GF-D8 (cell line): ENCODE data around the gene TUBA4A.
A peak's percentile ranks its signal among the peaks of the same experiment; 100 is the strongest.

Experiments
- DNase-seq: peaks from one replicate; lab custom pipeline; 2025; lab: John Stamatoyannopoulos, UW

The TUBA4A gene

DNA sequence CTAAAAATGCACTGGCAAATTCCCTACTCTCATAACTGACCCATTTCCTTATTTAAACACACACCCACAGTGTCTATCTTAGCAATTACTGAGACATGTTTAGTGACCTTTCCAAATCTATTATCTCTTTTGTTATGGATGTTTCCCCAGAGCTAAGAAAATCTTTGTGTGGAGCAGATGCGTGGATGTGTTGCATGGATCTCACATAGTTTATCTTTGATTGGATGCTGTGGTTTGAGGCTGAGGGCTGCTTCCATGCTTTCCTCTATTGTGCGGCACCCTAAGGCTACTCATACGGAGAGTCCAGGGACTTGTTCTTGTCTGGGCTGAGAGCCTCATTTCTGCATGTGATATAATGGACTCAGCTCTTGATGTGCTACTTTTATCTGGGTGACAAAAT is 19.4 kb downstream of the TUBA4A start:
- no peak for DNase-seq

- DNase-seq, result no peak
Observed at GRCh38 chr2:219230059-219230540, 23.6 kb downstream of the TUBA4A start.

- peak; percentile 98 for DNase-seq
Observed at GRCh38 chr2:219229305-219230058, 24.2 kb downstream of the TUBA4A start, which contains the start of the genes ANKZF1 and ATG9A. Gene ANKZF1 (plus strand): TSS chr2:219229806. CDS start chr2:219230258, 452 bp downstream. Gene ATG9A (minus strand): TSS chr2:219229636. CDS start chr2:219228024, 1,612 bp downstream.

DNA sequence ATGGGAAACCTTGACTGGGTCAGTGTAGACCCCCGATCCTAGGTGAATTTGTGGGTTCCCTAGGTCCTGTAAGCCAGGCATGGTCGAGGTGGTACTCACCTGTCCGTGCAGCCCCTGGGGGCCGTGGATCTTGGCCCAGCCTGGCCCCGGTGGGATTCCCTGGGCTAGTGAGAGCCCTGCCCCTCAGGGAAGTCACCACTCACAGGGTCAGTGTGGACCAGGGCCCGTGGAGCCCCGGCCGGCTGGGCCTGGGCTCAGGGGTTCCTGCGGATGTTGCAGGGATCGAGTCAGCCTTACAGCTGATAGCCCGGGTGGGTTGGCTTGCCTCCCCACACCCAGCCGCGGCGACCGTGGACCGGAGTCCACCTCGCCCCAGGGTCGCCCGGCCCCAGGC is 24.8 kb downstream of the TUBA4A start:
- DNase-seq, result no peak

- no peak for DNase-seq
Observed at GRCh38 chr2:219228041-219228910, 25.4 kb downstream of the TUBA4A start.

DNA sequence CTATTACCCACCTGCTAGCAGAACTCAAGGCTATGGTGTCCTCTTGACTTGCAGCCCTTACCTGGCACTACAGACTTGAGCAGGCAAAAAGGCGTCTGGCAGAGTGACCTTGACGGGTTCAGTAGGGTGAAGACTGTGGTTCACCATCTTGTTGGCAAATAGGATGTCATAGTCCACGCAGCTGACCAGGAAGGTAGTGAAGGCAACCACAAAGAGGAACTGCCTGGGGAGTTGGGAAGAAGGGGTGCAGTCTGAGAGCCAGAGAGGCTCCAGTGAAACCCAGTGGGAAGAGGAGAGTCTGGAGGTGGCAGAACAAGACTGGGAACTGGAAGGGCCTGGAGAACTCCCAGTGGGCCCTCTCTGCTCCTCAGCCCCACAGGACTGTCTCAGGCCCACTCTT is 28.4 kb downstream of the TUBA4A start:
- DNase-seq, result peak; percentile 84

GRCh38 chr2:219223831-219224610 is 29.7 kb downstream of the TUBA4A start:
- no peak for DNase-seq

DNA sequence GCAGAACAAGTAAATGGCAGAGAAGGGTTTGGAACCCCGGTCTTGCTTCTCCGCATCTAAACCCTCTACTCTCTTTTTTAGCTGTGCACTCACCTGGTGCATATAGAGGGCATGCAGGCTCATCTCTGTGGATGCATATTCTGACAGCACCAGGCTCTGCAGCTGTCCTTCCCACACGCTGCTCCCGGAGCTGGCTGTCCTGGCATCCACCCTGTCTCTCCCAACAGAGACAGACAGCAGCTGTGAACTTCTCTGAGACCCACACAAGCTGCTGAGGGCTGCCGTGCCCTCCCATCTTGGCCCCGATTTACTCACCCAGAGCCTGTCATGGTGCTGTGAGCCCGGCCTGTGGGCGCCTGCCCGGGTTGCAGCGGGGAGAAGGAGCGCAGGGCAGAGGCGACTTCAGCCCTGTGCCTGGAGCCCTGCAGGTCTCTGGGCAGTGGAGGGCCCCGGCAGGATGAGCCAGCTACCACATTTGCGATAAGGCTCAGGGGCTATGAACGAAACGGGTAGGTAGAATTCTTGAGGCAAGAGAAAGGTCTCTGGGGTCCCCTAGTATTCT is 31.7 kb downstream of the TUBA4A start:
- DNase-seq, result no peak

DNA sequence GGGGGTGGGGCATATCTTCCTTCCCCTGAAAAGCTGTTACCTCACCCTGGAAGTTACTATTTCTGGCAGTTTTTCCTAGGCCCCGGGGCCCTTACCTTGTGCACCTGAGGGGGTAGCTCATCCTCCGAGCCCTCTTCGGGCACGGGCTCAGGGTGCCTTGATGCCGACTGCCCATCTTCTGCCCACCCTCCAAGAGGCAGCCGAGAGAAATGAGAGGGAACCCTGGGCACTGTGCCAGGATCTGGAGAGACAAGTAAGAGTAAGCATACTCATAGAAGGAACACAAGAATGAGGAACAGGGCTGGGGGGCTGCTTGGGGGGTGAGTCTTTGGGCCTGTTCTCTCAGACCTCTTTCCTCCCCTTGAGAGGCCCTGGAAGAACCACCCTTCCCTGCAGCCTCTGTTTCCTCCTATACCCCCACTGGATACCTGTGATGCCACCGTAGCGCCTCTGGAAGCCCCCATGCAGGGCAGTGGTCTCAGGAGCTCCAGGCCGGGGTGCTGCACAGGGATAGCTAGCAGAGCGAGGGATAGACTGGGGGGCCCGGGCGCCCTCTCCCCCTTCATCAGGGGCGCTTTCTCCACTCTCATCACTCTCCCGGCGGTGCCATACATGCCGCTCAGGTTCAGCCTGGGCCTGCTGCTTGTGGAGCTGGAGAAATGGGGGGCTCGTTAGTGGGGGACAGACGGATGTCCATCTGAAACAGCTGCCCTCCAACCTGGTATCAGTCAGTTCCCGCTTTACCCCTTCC is 32.9 kb downstream of the TUBA4A start:
- DNase-seq, result no peak

- DNase-seq, result no peak
Observed at GRCh38 chr2:219219784-219220532, 33.8 kb downstream of the TUBA4A start.

DNA sequence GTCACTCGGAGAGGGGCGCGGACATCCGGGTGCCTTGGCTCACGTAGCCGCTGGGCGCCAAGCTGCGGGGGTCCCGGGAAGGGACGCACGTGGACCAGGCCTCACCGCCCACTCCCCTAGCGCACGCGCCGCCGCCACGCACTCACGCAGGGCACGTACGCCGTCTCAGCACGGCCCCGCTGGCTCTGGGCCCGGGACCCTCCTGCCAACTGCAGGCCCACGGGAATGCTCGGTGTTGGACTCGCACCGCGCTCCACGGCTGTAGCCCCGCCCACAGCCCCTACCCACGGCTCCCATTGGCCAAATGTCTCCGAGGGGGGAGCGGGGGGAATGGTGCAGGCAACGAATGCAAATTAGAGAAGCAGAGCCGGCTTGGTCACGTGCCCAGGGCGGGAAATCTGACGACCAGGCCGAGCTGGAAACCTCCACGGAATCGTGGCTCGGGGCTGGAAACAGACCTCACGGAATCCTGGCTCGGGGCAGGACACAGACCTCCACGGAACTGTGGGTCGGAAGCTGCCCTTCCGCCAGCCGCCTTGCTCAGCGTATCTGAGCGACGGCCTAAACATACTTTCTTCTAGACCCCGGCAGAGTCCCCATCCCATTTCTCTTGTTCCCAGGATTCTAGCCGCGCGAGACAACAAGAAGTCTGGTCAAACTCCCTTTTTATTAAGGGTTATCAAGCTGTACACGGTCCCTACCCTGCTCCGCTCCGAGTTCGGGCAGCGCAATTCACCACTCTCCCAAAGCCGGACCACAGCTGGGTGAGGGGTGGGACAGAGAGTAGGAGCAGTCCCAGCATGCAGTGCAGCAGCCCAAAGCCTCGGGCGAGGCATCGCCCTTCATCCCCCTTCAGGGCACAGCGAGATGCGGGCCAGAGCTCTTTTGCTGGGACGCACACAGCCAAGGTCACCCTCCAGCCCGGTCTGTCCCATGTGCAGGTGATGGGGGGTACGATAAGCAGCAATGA is 34.7 kb downstream of the TUBA4A start, which contains the start of gene ABCB6:
ABCB6 (minus strand) TSS at position 227 of the 970 bp plus-strand sequence. CDS start 285 bp downstream, outside the sequence.
- DNase-seq, result no peak

DNA sequence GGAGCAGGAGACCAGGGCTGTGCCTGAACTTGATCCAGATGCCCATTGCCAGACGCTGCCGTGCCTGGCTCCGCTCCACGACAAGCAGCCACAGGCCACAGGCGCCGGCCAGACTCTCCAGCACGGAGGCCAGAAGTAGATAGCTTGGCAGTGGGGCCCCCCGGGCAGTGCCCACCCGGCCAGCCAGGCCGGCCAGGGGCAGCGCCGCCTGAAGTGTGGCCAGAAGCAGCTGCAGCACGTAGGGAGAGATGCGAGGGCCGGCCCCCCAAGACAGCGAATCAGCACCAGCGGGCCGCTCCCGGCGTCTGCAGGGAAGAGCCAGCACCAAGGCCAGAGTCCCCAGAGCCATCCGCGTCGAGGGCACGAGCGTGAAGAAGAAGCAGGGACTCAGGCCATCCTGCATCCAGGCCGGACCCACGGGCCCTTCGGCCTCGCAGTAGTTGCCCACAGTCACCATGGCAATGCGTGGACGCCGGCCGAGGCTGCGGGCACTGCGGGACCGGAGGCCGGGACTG is 35.4 kb downstream of the TUBA4A start:
- no peak for DNase-seq

- DNase-seq, result no peak
Observed at GRCh38 chr2:219216535-219216915, 37.2 kb downstream of the TUBA4A start.

DNA sequence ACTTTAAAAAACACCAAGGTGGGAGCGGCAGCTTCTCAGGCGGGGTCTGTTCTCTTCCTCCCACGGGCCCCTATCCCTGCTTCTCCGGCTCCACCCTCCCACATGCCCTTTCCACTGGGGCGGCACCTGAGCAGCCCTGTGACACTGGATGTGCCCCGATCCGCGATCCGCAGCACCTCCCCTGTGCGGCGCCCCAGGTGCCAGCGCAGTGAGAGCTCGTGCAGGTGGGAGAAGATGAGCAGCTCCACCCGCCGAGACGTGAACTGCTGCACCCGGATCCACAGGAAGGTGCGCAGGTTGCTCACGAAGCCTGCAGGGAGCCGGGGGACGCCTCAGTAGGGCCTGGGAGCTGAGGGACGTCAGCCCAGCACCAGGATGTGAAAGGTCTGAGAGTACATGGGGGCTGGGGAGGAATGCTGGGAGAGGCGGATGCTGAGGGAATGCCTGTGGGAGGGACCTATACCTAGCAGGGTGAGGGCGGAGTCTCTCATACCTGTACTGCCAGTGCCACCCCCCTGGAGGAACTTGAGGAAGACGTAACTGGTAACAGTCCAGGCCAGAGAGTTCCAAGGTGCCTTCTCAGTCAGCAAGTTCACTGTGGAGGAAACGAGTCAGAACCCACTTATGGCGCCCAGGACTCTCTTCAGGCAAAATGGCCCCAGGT is 37.7 kb downstream of the TUBA4A start:
- DNase-seq, result no peak

DNA sequence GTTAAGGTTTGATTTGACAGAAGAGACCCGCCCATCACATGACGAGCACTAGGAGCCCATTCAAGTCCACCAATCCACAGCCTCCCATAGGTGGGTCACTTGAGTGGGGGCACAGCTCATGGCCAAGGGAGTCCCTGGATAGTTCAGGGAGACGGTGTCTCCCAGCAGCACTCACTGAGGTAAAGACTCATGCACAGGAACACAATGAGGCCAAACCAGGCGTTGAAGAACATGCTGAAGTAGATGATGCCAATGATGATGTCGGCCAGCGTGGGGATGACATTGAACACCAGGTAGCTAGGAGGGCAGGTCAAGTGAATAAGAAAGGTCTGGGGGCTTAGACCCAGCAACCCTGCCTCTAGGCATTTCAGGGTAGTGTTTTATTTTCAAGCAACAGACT is 38.9 kb downstream of the TUBA4A start:
- no peak for DNase-seq

DNA sequence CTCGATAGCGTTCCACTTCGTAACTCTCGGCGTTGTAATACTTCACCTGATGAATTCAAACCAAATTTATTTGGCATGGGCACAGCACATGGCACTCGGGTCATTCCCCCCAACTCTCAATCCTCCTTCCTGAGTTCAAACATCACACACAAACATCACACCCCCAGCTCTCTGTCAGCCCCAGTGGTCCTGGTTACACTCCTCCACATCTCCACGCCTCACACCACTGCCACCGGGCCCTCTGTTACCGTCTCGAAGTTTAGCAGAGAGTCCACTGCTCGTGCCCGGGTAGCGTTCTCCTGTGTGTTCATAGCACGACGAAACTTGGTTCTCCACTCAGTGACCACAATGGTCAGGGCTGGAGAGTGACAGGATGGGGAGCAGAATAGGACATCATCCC is 39.6 kb downstream of the TUBA4A start:
- DNase-seq, result no peak

GRCh38 chr2:219213486-219214071 is 40.1 kb downstream of the TUBA4A start:
- DNase-seq, result no peak

DNA sequence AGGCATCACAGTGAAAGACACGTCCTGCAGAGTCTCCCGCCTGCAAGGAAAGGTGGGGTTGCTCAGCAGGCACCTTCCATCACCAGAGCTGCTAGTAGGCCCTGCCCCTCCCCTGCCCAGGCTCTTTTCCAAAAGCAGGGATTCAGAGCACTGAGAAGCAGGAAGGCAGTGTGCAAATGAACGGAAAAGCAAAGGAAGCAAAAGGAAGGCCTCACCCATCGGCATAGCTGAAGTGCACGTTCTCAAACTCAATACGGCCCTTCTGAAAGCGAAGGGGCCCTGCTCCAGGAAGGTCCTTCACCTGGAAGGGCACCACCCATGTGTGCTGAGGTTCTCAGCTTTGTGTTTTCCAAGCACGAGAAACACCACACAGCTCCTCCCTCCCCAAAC is 40.7 kb downstream of the TUBA4A start:
- DNase-seq, result no peak
